Measurements from ENCODE around the gene GPAM. TPM values are rescaled to one million over a fixed set of nuclear protein-coding genes. Genes with fewer than 3 reads are reported as not detected.
"Not testable (repeated sequence)": the region's sequence is repeated elsewhere in the genome, so short reads cannot be mapped to it uniquely, and the experiment has no call there.

The GPAM gene
- total RNA-seq, 1 donor from 2014 or later = 15.4 TPM

GRCh38 chr10:112197662-112198061, 14.1 kb upstream of the GPAM start:
- H3K36me3 Mint-ChIP-seq (ENCODE audit: low read depth, unreplicated experiment); H3K4me3 Mint-ChIP-seq (ENCODE audit: unreplicated experiment): not testable (repeated sequence)

GRCh38 chr10:112195224-112195623, 11.7 kb upstream of the GPAM start:
- FAIRE-seq = no peak
- Histone ChIP-seq H3K9ac (ENCODE audit: low read length) (no peak overlapping the region), H3K36me3 (ENCODE audit: insufficient read depth, low read length) (no peaks in the 10 kb centered on the region), H3K4me3 (ENCODE audit: insufficient read depth, low read depth, low read length) (no peak overlapping the region), H3K9me3 (ENCODE audit: insufficient read depth, low read depth, low read length) (no peaks in the 10 kb centered on the region), H2AFZ (ENCODE audit: low read depth, low read length) (no peak overlapping the region), H3K4me2 (ENCODE audit: low read length) (no peak overlapping the region), H3K27ac (ENCODE audit: low read depth, low read length) (no peak overlapping the region), H3K79me2 (ENCODE audit: insufficient read depth, low read length) (no peaks in the 10 kb centered on the region), H3K4me1 (ENCODE audit: insufficient read depth, low read length) (no peaks in the 10 kb centered on the region), H4K20me1 (ENCODE audit: insufficient read depth, low read length) (no peaks in the 10 kb centered on the region), H3K27me3 (ENCODE audit: insufficient read depth, low read length) (no peaks in the 10 kb centered on the region)
- H3K36me3 Mint-ChIP-seq (ENCODE audit: low read depth, unreplicated experiment) = no peaks in the 10 kb centered on the region
- no peak for DNase-seq (ENCODE audit: low read depth)
- H3K27ac Mint-ChIP-seq (ENCODE audit: unreplicated experiment) = no peak overlapping the region
- no peaks in the 10 kb centered on the region for H3K9me3 Mint-ChIP-seq (ENCODE audit: unreplicated experiment)
- peaks cover 4% of the 10 kb centered on the region for H3K4me1 Mint-ChIP-seq (ENCODE audit: low read depth, unreplicated experiment)
- no peak overlapping the region for H3K4me3 Mint-ChIP-seq (ENCODE audit: unreplicated experiment)
- no peak for TF ChIP-seq CTCF (IDR thresholded peaks at IDR 0.05; ENCODE audit: insufficient read depth, low read depth, low read length)
- TF ChIP-seq EZH2 (IDR thresholded peaks at IDR 0.05; ENCODE audit: insufficient read depth, low read length) = no peak
- peaks cover 6% of the 10 kb centered on the region for H3K27me3 Mint-ChIP-seq (ENCODE audit: low read depth, unreplicated experiment)

More at GRCh38 chr10:112197662-112198061, 14.1 kb upstream of the GPAM start:
- DNase-seq (ENCODE audit: low read depth); FAIRE-seq; H3K9ac ChIP-seq (ENCODE audit: low read length); H3K4me2 ChIP-seq (ENCODE audit: low read length); H3K27ac Mint-ChIP-seq (ENCODE audit: unreplicated experiment); H3K27ac ChIP-seq (ENCODE audit: low read depth, low read length); H3K36me3 ChIP-seq (ENCODE audit: insufficient read depth, low read length); H3K9me3 ChIP-seq (ENCODE audit: insufficient read depth, low read depth, low read length); H3K9me3 Mint-ChIP-seq (ENCODE audit: unreplicated experiment); H3K27me3 ChIP-seq (ENCODE audit: insufficient read depth, low read length); H3K4me1 ChIP-seq (ENCODE audit: insufficient read depth, low read length); H3K79me2 ChIP-seq (ENCODE audit: insufficient read depth, low read length); H3K4me3 ChIP-seq (ENCODE audit: insufficient read depth, low read depth, low read length); H2AFZ ChIP-seq (ENCODE audit: low read depth, low read length); H3K27me3 Mint-ChIP-seq (ENCODE audit: low read depth, unreplicated experiment); H4K20me1 ChIP-seq (ENCODE audit: insufficient read depth, low read length): not testable (repeated sequence)
- H3K4me1 Mint-ChIP-seq (ENCODE audit: low read depth, unreplicated experiment) = peaks cover 16% of the 10 kb centered on the region

GRCh38 chr10:112191791-112192190, 8.2 kb upstream of the GPAM start:
- TF ChIP-seq EZH2 (IDR thresholded peaks at IDR 0.05; ENCODE audit: insufficient read depth, low read length) (no peak), CTCF (IDR thresholded peaks at IDR 0.05; ENCODE audit: insufficient read depth, low read depth, low read length) (no peak)
- H3K27ac ChIP-seq (ENCODE audit: low read depth, low read length) = no peak overlapping the region
- DNase-seq (ENCODE audit: low read depth) = no peak
- Mint-ChIP-seq H3K27ac (ENCODE audit: unreplicated experiment) (no peak overlapping the region), H3K4me1 (ENCODE audit: low read depth, unreplicated experiment) (peaks cover 4% of the 10 kb centered on the region), H3K4me3 (ENCODE audit: unreplicated experiment) (no peak overlapping the region), H3K36me3 (ENCODE audit: low read depth, unreplicated experiment) (no peaks in the 10 kb centered on the region), H3K9me3 (ENCODE audit: unreplicated experiment) (peaks cover 5% of the 10 kb centered on the region), H3K27me3 (ENCODE audit: low read depth, unreplicated experiment) (peaks cover 6% of the 10 kb centered on the region)
- H3K9me3 ChIP-seq (ENCODE audit: insufficient read depth, low read depth, low read length) = no peaks in the 10 kb centered on the region
- no peaks in the 10 kb centered on the region for H4K20me1 ChIP-seq (ENCODE audit: insufficient read depth, low read length)
- H3K9ac ChIP-seq (ENCODE audit: low read length) = no peak overlapping the region
- H3K4me1 ChIP-seq (ENCODE audit: insufficient read depth, low read length) = no peaks in the 10 kb centered on the region
- H3K79me2 ChIP-seq (ENCODE audit: insufficient read depth, low read length) = no peaks in the 10 kb centered on the region
- no peaks in the 10 kb centered on the region for H3K27me3 ChIP-seq (ENCODE audit: insufficient read depth, low read length)
- no peak for FAIRE-seq
- no peaks in the 10 kb centered on the region for H3K36me3 ChIP-seq (ENCODE audit: insufficient read depth, low read length)
- no peak overlapping the region for H3K4me2 ChIP-seq (ENCODE audit: low read length)
- H3K4me3 ChIP-seq (ENCODE audit: insufficient read depth, low read depth, low read length) = no peak overlapping the region
- H2AFZ ChIP-seq (ENCODE audit: low read depth, low read length) = no peak overlapping the region

Data from astrocyte (in vitro differentiated cells and primary cell).